ENCODE results near the gene SLC8A3.

DNA sequence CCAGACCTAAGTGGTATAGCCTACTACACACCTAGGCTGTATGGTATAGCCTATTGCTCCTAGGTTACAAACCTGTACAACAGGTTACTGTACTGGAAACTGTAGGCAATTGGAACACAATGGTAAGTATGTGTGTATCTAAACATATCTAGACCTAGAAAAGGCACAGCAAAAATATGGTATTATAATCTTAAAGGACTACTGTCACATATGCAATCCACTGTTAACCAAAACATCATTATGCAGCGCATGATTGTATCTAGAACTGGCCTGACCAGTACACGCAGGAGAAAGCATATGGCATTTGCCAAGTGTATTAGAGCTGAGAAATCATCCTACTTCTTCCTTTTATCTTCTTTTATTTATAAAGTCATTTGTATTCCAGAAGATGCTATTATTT lies 75.5 kb downstream of the SLC8A3 start:
- TF ChIP-seq CTCF (IDR thresholded peaks at IDR 0.05) (no peak), POLR2A (IDR thresholded peaks at IDR 0.05) (no peak), EP300 (IDR thresholded peaks at IDR 0.05) (no peak)
